Nephron progenitor cell (in vitro differentiated cells): Measurements from ENCODE around the gene TNFAIP8L3.
"Not testable (repeated sequence)": the region's sequence is repeated elsewhere in the genome, so short reads cannot be mapped to it uniquely, and the experiment has no call there.

ENCODE experiments used
- DNase-seq: peaks from one replicate; pipeline ENCODE4 v3.0.0; 2021
- H3K27ac Mint-ChIP-seq: 2 replicates; pipeline ENCODE4 v1.8.0; 2021; ENCODE audit warnings: mild to moderate bottlenecking, moderate library complexity, mixed read lengths
- H3K27me3 Mint-ChIP-seq: 2 replicates; pipeline ENCODE4 v1.8.0; 2021; ENCODE audit warnings: mild to moderate bottlenecking, low read depth, mixed read lengths; ENCODE audit not compliant: poor library complexity
- H3K36me3 Mint-ChIP-seq: 2 replicates; pipeline ENCODE4 v1.8.0; 2021; ENCODE audit warnings: low read depth, mixed read lengths
- H3K4me1 Mint-ChIP-seq: 2 replicates; pipeline ENCODE4 v1.8.0; 2021; ENCODE audit warnings: mixed read lengths
- H3K4me3 Mint-ChIP-seq: 2 replicates; pipeline ENCODE4 v1.8.0; 2021; ENCODE audit warnings: mild to moderate bottlenecking, moderate library complexity, mixed read lengths
- H3K9me3 Mint-ChIP-seq: 2 replicates; pipeline ENCODE4 v1.8.0; 2021; ENCODE audit warnings: mild to moderate bottlenecking, moderate library complexity, mixed read lengths
- CTCF ChIP-seq: fragments of 200-600 bp; sonication (generic); IDR thresholded peaks from 2 replicates; pipeline ENCODE4 v1.5.0; 2021; ENCODE audit warnings: antibody characterized with exemption

The TNFAIP8L3 gene

GRCh38 chr15:51046016-51046415 lies 48.7 kb downstream of the TNFAIP8L3 start:
- no peak overlapping the region for H3K4me3 Mint-ChIP-seq
- H3K4me1 Mint-ChIP-seq, result peaks cover 26% of the 10 kb centered on the region
- no peaks in the 10 kb centered on the region for H3K36me3 Mint-ChIP-seq
- no peak for TF ChIP-seq CTCF
- no peak for DNase-seq
- no peaks in the 10 kb centered on the region for H3K9me3 Mint-ChIP-seq
- H3K27me3 Mint-ChIP-seq, result no peaks in the 10 kb centered on the region
- no peak overlapping the region for H3K27ac Mint-ChIP-seq

- no peak for DNase-seq
- Mint-ChIP-seq H3K9me3 (no peaks in the 10 kb centered on the region), H3K27ac (peak overlapping the region; percentile 69), H3K4me3 (no peak overlapping the region), H3K27me3 (no peaks in the 10 kb centered on the region), H3K4me1 (peaks cover 26% of the 10 kb centered on the region), H3K36me3 (no peaks in the 10 kb centered on the region)
- no peak for TF ChIP-seq CTCF
Observed at GRCh38 chr15:51044037-51044727, 50.5 kb downstream of the TNFAIP8L3 start.

GRCh38 chr15:51038974-51039319 lies 55.8 kb downstream of the TNFAIP8L3 start:
- no peak overlapping the region for H3K27ac Mint-ChIP-seq
- no peak for TF ChIP-seq CTCF
- DNase-seq, result no peak
- H3K9me3 Mint-ChIP-seq, result peaks cover 20% of the 10 kb centered on the region
- H3K4me1 Mint-ChIP-seq, result peaks cover 14% of the 10 kb centered on the region
- no peaks in the 10 kb centered on the region for H3K27me3 Mint-ChIP-seq
- peaks cover 15% of the 10 kb centered on the region for H3K36me3 Mint-ChIP-seq
- no peak overlapping the region for H3K4me3 Mint-ChIP-seq

- H3K4me1 Mint-ChIP-seq, result peaks cover 14% of the 10 kb centered on the region
- H3K9me3 Mint-ChIP-seq, result peaks cover 20% of the 10 kb centered on the region
- H3K4me3 Mint-ChIP-seq, result peak overlapping the region; percentile 73
- H3K27ac Mint-ChIP-seq, result no peak overlapping the region
- no peak for TF ChIP-seq CTCF
- peaks cover 15% of the 10 kb centered on the region for H3K36me3 Mint-ChIP-seq
- no peaks in the 10 kb centered on the region for H3K27me3 Mint-ChIP-seq
- DNase-seq, result no peak
Observed at GRCh38 chr15:51038162-51038973, 56.3 kb downstream of the TNFAIP8L3 start.

GRCh38 chr15:51037474-51037873 lies 57.2 kb downstream of the TNFAIP8L3 start:
- H3K36me3 Mint-ChIP-seq, result peaks cover 15% of the 10 kb centered on the region
- peaks cover 14% of the 10 kb centered on the region for H3K4me1 Mint-ChIP-seq
- peak overlapping the region; percentile 73 for H3K4me3 Mint-ChIP-seq
- H3K9me3 Mint-ChIP-seq, result peaks cover 20% of the 10 kb centered on the region
- DNase-seq, H3K27me3 Mint-ChIP-seq, H3K27ac Mint-ChIP-seq: not testable (repeated sequence)

GRCh38 chr15:51030649-51031316 lies 63.9 kb downstream of the TNFAIP8L3 start:
- Mint-ChIP-seq H3K27ac (no peak overlapping the region), H3K36me3 (peaks cover 6% of the 10 kb centered on the region), H3K4me3 (no peak overlapping the region), H3K4me1 (no peaks in the 10 kb centered on the region), H3K27me3 (peaks cover 4% of the 10 kb centered on the region), H3K9me3 (peaks cover 24% of the 10 kb centered on the region)
- no peak for DNase-seq
- no peak for TF ChIP-seq CTCF
